Activated CD8-positive, alpha-beta memory T cell treated with anti-CD3 and anti-CD28 coated beads for 1 hour (primary cell): ENCODE measurements around the gene GRID1.
"Not testable (repeated sequence)": the region's sequence is repeated elsewhere in the genome, so short reads cannot be mapped to it uniquely, and the experiment has no call there.

Experiments
- DNase-seq, 2 donors: peaks; one replicate each; pipeline ENCODE4 v3.0.0-alpha.2; 2020; ENCODE audit warnings: low read depth in 1 of 2; ENCODE audit errors: extremely low read depth in 1 of 2

GRID1 gene

DNA sequence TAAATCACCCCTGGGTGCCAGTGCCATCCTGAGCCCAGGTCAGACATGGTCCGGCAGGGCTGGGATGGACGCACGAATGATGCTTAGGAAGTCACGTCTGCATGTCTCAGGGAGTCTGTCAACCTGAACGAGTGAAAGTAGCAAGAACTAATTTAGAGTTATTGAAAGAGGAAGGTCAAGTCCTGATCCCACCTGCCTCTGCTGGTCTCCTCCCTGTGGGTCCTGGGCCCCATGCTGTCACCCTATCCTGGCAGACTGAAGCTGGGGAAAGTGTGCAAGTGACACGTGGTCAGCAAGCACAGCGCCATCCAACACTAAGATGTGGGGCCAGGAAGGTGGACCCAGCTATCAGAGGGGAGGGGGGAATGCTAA is 26.1 kb upstream of the GRID1 start:
- DNase-seq, result no peak

- no peak for DNase-seq
Observed at GRCh38 chr10:86391986-86392722, 25.6 kb upstream of the GRID1 start.

DNA sequence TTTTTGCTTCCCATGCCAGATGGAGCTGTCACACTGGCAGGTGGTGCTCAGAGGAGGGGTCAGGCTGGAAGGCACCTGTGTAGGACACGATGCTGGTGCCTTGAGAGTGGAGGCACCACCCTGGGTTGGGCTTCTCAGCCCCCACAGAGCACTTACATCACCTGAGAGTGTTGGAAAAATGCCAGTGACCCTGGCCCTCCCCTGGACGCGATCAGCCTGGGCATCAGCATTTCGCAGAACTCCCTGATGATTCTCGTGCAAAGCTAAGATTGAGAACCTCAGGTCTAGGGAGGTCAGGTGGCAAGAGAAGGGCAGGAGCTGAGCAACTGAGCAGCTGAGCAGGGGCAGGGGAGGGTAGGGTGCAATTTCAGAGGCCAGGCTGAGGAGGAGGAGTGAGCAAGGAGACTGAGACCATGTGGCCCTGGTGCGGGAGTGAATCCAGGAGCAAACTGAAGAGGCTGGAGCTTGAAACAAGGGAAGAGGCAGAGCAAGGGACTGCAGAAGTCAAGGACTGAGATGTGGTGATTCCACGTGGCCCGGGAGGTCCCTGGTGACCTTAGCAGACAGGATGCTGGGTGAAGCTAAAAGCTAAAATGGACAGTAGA is 24.7 kb upstream of the GRID1 start:
- no peak for DNase-seq

DNA sequence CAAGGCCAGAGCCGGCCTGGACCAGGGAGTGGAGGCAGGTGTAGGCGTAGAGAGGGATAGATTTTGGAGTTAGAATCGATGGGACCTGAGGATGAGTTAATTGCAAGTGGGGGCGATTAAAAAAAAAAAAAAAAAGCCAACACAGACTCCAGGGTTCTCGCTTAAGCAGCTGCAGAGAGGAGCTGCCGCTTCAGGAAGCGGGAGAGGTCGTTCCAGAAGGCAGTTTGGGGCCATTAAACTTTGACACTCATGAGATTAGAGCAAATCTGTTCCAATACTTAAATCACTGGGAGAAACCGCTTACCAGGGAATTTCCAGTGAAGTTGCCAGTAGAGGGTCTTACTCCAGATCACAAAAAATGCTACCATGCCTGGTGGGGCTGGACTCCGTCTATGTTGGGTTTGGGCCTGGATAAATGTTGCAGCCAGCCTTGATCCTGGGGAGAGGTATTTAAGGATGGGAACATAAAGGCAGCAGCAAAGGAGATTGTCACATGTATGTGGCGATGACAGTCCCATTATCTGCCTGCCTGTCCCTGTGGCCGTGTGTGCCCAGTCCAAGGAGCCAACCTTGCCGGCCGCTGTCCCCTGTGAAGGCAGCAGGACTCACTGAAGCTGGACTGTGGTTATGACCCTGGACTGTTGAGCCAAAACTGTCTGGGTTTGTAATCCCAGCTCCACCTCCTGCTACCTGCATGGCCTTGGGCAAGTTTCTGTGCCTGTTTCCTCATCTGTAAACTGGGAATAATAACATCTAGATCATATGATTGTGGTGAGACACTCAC is 23.9 kb upstream of the GRID1 start:
- no peak for DNase-seq

DNA sequence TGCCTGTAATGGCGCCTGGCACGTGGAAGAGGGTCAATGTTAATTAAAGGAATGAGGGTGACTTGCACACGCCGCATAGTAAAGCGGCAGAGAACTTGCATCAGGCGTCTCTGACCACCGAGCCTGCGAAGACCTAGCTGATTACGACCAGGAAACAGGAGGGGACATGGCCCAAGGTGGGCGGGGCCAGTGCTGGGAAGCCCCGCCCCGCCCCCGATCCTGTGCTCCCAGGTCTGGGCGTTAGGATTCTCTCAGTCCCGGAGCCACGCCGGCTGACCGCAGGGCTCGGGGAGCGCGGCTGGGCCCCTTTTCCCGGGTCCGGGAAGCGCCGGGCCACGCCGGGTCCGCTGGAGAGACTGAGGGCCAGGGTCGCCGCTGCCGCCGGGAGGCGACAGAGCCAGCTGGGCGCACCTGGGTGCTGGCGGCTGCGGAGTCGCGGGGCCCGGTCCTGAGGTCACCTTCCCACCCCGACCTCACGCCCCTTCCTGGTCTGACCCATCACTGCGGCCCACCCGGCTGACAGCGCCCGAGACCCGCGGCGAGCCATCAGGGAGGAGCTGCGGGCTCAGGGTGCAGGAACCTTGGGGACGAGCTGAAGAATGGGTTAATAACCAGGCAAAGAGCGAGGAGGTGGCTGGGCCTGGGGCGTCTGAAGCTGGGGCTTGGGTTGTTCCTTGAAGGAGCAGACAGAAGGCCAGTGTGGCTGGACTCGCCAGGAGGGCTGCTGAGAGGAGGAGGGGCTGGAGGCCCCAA is 23.0 kb upstream of the GRID1 start:
- no peak for DNase-seq

DNA sequence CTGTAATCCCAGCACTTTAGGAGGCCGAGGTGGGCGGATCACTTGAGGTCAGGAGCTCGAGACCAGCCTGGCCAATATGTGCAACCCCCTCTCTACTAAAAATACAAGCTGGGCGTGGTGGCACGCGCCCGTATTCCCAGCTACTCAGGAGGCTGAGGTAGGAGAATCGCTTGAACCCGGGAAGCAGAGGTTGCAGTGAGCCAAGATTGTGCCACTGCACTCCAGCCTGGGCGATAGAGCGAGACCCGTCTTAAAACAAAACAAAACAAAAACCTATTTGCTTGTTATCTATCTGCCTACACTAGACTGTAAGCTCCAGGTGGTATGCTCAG is 22.5 kb upstream of the GRID1 start:
- DNase-seq, result not testable (repeated sequence)

GRCh38 chr10:86388119-86388704 is 21.6 kb upstream of the GRID1 start:
- no peak for DNase-seq

DNA sequence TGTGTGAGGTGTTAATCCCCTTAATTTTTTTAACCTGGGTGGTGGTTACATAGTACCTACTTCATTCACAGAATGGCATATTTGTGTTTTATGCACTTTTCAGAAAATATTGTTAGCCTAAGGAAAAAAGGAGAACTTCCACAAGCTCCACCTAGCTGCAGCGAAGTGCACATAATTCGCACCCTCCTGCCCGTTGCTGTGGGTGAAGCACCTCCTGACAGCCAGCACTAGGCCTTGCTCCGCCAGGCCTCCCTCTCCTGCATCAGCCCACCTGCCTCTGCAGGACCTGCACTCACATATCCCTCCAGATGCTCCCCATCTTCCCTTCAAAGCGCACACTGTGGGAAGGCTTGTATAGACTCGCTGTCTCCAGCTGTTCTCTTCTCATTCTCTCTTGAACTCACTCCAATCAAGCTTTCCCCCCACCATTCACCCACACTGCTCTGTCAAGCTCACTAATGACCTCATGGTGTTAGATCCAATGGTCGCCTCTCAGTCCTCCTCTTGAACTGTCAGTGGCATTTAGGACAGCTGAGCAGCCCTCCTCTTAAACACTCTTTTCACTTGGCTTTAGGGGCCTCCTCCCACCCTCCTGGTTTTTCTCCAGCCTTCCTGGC is 20.7 kb upstream of the GRID1 start:
- no peak for DNase-seq

DNA sequence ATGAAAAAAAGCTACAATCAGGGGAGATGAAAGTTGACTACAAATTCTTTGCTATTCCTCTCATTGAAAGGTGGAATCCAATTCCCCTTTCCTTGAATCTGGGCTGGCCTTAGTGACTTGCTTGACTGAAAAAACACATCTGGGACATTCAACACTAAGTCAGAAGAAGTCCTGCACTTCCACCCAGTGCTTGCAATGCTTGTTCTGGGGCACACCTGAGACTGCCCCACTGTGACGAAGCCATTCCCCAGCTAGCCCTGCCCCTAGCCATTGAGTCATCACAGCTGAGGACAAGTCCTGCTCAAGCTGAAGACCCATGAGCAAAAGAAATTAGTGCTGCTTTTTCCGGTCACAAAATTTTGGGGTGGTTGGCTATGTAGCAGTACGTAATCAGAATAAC is 19.2 kb upstream of the GRID1 start:
- no peak for DNase-seq

GRCh38 chr10:86377797-86378146 is 11.2 kb upstream of the GRID1 start:
- DNase-seq, result no peak

GRCh38 chr10:86376852-86377796 is 10.5 kb upstream of the GRID1 start:
- DNase-seq, result peak; percentile 42 to 77

DNA sequence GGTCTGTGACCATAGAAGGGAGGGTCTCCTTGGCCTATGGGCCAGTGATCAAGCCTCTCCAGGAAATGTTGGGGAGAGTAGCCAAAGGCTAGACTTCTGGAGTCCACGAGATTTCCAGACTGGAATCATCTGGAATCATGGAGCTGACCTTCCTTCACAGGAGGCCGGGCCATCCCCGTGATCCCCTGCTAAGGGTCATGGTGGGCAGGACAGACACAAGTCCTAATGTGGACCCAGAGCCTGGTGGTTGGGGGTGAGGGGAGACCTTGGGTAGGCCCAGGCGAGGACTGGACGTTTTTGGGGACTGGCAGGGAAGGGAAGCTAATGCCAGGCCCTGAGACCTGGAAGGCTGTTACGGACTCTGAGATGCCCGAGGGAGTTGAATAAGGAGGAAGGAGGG is 9.8 kb upstream of the GRID1 start:
- no peak for DNase-seq

DNA sequence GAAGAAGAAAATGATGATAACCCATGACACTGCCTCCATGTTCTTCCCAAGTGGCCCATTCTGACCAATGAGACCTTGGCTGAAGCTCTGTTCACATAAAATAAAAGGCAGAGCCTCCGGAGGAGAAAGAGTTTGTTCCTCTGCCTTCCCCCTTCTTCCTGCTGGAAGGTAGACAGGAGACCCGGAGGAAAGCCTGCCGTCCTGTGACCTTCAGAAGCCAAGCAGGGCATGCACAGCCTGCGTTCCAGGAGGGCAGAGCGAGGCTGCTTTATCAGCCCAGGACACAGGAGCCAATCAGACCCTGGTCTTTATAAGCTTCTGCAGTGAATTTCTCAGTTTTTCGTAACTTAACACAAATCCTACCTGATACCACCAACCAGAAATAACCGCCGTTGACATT is 8.6 kb upstream of the GRID1 start:
- no peak for DNase-seq

GRCh38 chr10:86374664-86375063 is 8.1 kb upstream of the GRID1 start:
- DNase-seq, result no peak

DNA sequence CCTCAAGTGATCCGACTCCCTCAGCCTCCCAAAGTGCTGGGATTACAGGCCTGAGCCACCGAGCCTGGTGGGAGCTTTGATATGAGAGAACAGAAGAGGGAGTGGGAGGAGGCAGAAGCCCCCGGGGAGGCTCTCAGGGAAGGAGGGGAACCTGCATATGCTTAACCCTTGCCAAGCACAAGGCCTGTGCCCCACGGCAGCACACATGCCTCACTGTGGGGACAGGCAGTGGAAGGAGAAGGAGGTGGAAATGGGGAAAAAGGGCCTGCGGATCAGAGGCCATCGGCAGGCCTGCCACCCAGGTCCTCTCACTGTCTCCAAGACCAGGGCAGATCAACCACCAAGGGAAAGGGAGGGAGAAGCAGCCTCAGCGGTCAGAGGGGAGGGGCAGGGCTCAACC is 7.2 kb upstream of the GRID1 start:
- DNase-seq, result no peak

DNA sequence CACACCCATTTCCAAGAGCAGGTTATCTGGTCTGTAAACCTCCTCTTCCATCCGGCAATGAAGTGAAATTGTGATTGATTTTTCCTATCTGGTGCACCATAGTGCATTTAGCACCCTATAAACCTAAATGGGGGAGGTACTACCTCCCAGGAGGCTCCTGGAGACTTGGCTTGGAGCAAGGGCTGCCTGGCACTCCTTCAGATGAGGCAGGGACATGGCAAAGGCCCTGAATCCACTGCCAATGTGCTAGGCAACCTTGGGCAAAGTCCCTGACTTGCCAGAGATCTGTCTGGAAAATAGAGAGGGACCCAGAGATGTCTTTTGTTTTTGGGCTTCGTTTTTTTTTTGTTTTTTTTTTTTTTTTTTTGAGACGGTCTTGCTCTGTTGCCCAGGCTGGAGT is 6.7 kb upstream of the GRID1 start:
- no peak for DNase-seq

DNA sequence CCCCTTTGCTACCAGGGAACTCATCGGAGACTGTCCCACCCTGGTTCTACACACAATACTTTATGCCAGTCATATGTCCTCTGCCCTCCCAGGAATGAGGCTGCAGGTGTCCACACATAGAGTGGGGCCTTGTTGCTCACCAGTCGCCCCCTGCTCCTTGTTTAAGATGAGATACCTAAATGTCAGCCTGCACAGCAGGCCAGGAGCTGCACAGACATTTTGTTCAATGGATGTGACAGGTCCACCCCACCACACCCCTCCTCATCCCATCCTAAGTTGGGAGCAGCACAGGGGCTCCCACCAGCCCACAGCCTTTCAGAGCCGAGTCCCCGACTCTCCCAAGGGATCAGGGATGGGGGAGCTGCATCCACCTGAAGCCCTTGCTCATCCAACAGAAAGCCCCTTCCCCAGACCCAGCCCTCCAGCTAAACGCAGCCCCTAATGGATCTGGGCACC is 6.2 kb upstream of the GRID1 start:
- no peak for DNase-seq

DNA sequence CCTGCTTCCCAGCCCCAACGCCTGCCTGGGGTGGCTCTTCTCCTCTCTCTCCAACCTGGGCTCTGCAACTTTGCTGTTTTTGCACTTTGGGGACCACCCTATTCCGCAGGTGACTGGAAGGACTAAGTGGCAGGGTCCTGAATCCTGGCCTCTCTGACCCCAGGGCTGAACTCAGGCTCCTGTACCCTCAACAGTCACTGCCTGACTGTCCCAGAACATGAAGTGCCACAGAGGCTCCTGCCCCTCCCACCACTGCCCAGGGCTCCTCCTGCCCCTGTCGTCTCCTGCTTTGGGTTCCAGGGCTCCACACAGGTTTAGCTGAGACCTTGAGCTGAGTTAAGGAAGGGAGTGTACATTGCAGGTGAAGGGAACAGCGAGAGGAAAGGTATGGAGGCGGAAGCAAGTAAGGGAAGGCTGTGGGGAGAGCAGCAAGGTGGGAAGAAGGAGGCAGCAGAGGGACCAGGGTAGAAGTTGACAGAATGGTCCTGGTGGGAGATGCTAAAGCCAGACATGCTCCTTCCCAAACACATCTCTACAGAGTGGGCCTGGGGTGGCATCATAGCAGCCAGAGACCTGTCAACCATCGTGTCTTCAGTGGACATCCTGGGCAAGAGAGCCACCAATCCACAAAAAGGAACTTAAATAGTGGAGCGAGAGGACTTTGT is 5.7 kb upstream of the GRID1 start:
- DNase-seq, result no peak

DNA sequence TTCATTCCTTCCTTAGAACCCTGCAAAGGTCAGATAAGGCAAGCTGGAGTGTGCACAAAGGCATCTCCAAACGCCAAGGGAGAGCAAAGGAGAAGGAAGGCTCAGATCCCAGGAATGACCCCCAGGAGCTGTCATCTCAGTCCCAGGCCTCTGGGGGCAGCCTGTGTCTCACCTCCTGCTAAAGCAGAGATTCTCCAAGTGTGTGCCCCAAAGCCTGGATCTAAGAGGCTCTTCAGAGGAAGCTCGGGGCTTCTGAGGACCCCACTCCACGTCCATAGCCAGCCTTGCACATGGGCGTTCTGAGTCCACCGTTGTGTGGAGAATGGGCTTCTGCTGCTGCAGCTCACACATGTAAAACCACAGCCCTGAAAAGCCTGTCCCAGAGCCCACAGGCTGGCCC is 5.1 kb upstream of the GRID1 start:
- no peak for DNase-seq
